K562 (cell line): ENCODE data around the gene FFAR1. TPM values are rescaled to one million over a fixed set of nuclear protein-coding genes. Genes with fewer than 3 reads are reported as not detected.

Experiments used
- CBFB ChIP-seq: sonication (generic); formaldehyde crosslinking; IDR thresholded peaks from 2 replicates; pipeline ENCODE4 v1.4.0; 2020; ENCODE audit warnings: mild to moderate bottlenecking, missing genetic modification reagents
- DDX20 ChIP-seq: fragments of 450-650 bp; IDR thresholded peaks from 2 replicates; pipeline ENCODE4 v1.6.1; 2016; ENCODE audit warnings: missing genetic modification characterization, low read depth, mild to moderate bottlenecking, missing compliant biosample characterization, moderate library complexity
- FIP1L1 ChIP-seq: fragments of 200-400 bp; formaldehyde crosslinking; IDR thresholded peaks from 2 replicates; pipeline ENCODE4 v1.6.1; 2018; ENCODE audit warnings: mild to moderate bottlenecking, low read depth, low read length; ENCODE audit not compliant: poor library complexity, severe bottlenecking
- FOS ChIP-seq: IDR thresholded peaks from 3 replicates; pipeline ENCODE4 v1.6.1; 2011; ENCODE audit not compliant: insufficient read length; ENCODE audit errors: extremely low read depth
- KHSRP ChIP-seq: fragments of 450-650 bp; IDR thresholded peaks from 2 replicates; pipeline ENCODE4 v1.6.1; 2017
- MTA1 ChIP-seq: fragments of 450-650 bp; IDR thresholded peaks from 2 replicates; pipeline ENCODE4 v1.6.1; 2017; ENCODE audit warnings: borderline replicate concordance
- NCOA1 ChIP-seq: fragments of 450-650 bp; IDR thresholded peaks from 2 replicates; pipeline ENCODE4 v1.6.1; 2016; ENCODE audit warnings: low read depth
- PHB2 ChIP-seq: fragments of 450-650 bp; IDR thresholded peaks from 2 replicates; pipeline ENCODE4 v1.6.1; 2017; ENCODE audit warnings: low read depth
- POLR2G ChIP-seq: fragments of 200-400 bp; formaldehyde crosslinking; IDR thresholded peaks from 2 replicates; pipeline ENCODE4 v1.6.1; 2017; ENCODE audit warnings: low read depth, mild to moderate bottlenecking, antibody characterized with exemption, low read length, moderate library complexity
- PRMT5 ChIP-seq: sonication (generic); formaldehyde crosslinking; IDR thresholded peaks from 2 replicates; pipeline ENCODE4 v1.5.0; 2020; ENCODE audit warnings: missing genetic modification reagents
- PRPF4 ChIP-seq: fragments of 200-400 bp; formaldehyde crosslinking; IDR thresholded peaks from one replicate; pipeline ENCODE4 v1.6.1; 2017; ENCODE audit warnings: low read length, low read depth, mild to moderate bottlenecking; ENCODE audit not compliant: insufficient read depth, poor library complexity, severe bottlenecking
- PTRF ChIP-seq: fragments of 450-650 bp; IDR thresholded peaks from 2 replicates; pipeline ENCODE4 v1.6.1; 2016; ENCODE audit warnings: mild to moderate bottlenecking, missing genetic modification characterization, missing compliant biosample characterization
- RHOXF2B ChIP-seq: fragments of 250-450 bp; sonication (Bioruptor Pico); conservative IDR thresholded peaks from 2 replicates; pipeline ENCODE4 v1.5.1; 2021
- ZFPM2 ChIP-seq: fragments of 250-450 bp; sonication (Bioruptor Pico); IDR thresholded peaks from 2 replicates; pipeline ENCODE4 v1.5.1; 2022; ENCODE audit warnings: mild to moderate bottlenecking
- ZNF212 ChIP-seq: fragments of 450-650 bp; formaldehyde crosslinking; IDR thresholded peaks from 2 replicates; pipeline ENCODE4 v1.4.0; 2020; ENCODE audit warnings: mild to moderate bottlenecking
- ZNF586 ChIP-seq: fragments of 450-650 bp; formaldehyde crosslinking; conservative IDR thresholded peaks from 2 replicates; pipeline ENCODE4 v1.4.0; 2020; ENCODE audit warnings: mild to moderate bottlenecking, moderate library complexity
- ZNF77 ChIP-seq: fragments of 250-450 bp; sonication (Bioruptor Pico); IDR thresholded peaks from 2 replicates; pipeline ENCODE4 v1.5.0; 2020
- polyA plus RNA-seq, 8 experiments: library from polyadenylated mRNA; depleted of rRNA in 4 of 8; stranded (reverse) in 5 of 8; unstranded in 3 of 8; fragments of >200 nt; fragmentation: Nextera tagmentation in 2 of 8; fragmentation: Illumina TruSeq in 1 of 8; extraction: Ambion mirVana in 2 of 8; extraction: Trizol in 1 of 8; gene quantifications; 2 replicates each; pipeline versions ENCODE4 v1.2.1 to v1.2.3, GENCODE V29; 2011 to 2014; ENCODE audit warnings: inconsistent platforms in 1 of 8, missing spikeins in 1 of 8
- total RNA-seq, 7 experiments: library from RNA; depleted of rRNA in 6 of 7; stranded (reverse); fragments of >200 nt in 6 of 7; fragmentation: Illumina TruSeq in 2 of 7; extraction: Trizol in 2 of 7; gene quantifications; 2 replicates each; pipeline versions ENCODE4 v1.2.1 to v1.2.3, GENCODE V29; 2011 to 2021; ENCODE audit warnings: low replicate concordance in 1 of 7
- TF ChIP-seq, protein P1 (sequence below): fragments of 450-650 bp; IDR thresholded peaks from 2 replicates; pipeline ENCODE4 v1.6.1; 2017; ENCODE audit warnings: antibody characterized with exemption
- TF ChIP-seq, protein P2 (sequence below): fragments of 250-450 bp; sonication (Bioruptor Pico); IDR thresholded peaks from 2 replicates; pipeline ENCODE4 v1.4.0; 2020; ENCODE audit warnings: mild to moderate bottlenecking, moderate library complexity
- TF ChIP-seq, protein P3 (sequence below): IDR thresholded peaks from 2 replicates; pipeline ENCODE4 v1.6.1; 2014; ENCODE audit warnings: antibody characterized with exemption
- TF ChIP-seq, protein P4 (sequence below): fragments of 450-650 bp; IDR thresholded peaks from 2 replicates; pipeline ENCODE4 v1.6.1; 2018; ENCODE audit not compliant: partially characterized antibody

The FFAR1 gene
- total and polyA plus RNA-seq, 9 of the 15 experiments (the other 6 are each of a cell fraction or from before 2014, with no cell fraction given) = not detected

GRCh38 chr19:35375505-35376307 lies 28.0 kb downstream of the FFAR1 start (continued):
- TF ChIP-seq, protein P1, sequence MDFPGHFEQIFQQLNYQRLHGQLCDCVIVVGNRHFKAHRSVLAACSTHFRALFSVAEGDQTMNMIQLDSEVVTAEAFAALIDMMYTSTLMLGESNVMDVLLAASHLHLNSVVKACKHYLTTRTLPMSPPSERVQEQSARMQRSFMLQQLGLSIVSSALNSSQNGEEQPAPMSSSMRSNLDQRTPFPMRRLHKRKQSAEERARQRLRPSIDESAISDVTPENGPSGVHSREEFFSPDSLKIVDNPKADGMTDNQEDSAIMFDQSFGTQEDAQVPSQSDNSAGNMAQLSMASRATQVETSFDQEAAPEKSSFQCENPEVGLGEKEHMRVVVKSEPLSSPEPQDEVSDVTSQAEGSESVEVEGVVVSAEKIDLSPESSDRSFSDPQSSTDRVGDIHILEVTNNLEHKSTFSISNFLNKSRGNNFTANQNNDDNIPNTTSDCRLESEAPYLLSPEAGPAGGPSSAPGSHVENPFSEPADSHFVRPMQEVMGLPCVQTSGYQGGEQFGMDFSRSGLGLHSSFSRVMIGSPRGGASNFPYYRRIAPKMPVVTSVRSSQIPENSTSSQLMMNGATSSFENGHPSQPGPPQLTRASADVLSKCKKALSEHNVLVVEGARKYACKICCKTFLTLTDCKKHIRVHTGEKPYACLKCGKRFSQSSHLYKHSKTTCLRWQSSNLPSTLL = peak; percentile 30; the same call in 1 of the 2 replicates
- TF ChIP-seq CBFB (no peak), DDX20 (tag) (no peak), POLR2G (no peak), FIP1L1 (no peak), PRMT5 (CRISPR knock-in tag) (no peak), RHOXF2B (no peak), PRPF4 (no peak), ZNF586 (CRISPR knock-in tag) (no peak), MTA1 (0 out of 2 replicates have a peak, but pooled peaks have one; percentile 9), NCOA1 (0 out of 2 replicates have a peak, but pooled peaks have one; percentile 6), PHB2 (0 out of 2 replicates have a peak, but pooled peaks have one; percentile 2), PTRF (no peak), KHSRP (no peak), FOS (no peak), ZNF77 (no peak), ZFPM2 (CRISPR knock-in tag) (no peak), ZNF212 (CRISPR knock-in tag) (no peak)
- TF ChIP-seq, protein P2, sequence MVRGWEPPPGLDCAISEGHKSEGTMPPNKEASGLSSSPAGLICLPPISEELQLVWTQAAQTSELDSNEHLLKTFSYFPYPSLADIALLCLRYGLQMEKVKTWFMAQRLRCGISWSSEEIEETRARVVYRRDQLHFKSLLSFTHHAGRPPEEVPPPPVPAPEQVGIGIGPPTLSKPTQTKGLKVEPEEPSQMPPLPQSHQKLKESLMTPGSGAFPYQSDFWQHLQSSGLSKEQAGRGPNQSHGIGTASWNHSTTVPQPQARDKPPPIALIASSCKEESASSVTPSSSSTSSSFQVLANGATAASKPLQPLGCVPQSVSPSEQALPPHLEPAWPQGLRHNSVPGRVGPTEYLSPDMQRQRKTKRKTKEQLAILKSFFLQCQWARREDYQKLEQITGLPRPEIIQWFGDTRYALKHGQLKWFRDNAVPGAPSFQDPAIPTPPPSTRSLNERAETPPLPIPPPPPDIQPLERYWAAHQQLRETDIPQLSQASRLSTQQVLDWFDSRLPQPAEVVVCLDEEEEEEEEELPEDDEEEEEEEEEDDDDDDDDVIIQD (CRISPR knock-in tag) = no peak
- TF ChIP-seq, protein P3, sequence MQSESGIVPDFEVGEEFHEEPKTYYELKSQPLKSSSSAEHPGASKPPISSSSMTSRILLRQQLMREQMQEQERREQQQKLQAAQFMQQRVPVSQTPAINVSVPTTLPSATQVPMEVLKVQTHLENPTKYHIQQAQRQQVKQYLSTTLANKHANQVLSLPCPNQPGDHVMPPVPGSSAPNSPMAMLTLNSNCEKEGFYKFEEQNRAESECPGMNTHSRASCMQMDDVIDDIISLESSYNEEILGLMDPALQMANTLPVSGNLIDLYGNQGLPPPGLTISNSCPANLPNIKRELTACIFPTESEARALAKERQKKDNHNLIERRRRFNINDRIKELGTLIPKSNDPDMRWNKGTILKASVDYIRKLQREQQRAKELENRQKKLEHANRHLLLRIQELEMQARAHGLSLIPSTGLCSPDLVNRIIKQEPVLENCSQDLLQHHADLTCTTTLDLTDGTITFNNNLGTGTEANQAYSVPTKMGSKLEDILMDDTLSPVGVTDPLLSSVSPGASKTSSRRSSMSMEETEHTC = no peak
- TF ChIP-seq, protein P4, sequence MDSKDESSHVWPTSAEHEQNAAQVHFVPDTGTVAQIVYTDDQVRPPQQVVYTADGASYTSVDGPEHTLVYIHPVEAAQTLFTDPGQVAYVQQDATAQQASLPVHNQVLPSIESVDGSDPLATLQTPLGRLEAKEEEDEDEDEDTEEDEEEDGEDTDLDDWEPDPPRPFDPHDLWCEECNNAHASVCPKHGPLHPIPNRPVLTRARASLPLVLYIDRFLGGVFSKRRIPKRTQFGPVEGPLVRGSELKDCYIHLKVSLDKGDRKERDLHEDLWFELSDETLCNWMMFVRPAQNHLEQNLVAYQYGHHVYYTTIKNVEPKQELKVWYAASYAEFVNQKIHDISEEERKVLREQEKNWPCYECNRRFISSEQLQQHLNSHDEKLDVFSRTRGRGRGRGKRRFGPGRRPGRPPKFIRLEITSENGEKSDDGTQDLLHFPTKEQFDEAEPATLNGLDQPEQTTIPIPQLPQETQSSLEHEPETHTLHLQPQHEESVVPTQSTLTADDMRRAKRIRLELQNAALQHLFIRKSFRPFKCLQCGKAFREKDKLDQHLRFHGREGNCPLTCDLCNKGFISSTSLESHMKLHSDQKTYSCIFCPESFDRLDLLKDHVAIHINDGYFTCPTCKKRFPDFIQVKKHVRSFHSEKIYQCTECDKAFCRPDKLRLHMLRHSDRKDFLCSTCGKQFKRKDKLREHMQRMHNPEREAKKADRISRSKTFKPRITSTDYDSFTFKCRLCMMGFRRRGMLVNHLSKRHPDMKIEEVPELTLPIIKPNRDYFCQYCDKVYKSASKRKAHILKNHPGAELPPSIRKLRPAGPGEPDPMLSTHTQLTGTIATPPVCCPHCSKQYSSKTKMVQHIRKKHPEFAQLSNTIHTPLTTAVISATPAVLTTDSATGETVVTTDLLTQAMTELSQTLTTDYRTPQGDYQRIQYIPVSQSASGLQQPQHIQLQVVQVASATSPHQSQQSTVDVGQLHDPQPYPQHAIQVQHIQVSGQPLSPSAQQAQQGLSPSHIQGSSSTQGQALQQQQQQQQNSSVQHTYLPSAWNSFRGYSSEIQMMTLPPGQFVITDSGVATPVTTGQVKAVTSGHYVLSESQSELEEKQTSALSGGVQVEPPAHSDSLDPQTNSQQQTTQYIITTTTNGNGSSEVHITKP = peak; percentile 97
